AG04450 (cell line): Measurements from ENCODE around the gene POFUT2. TPM values are rescaled to one million over a fixed set of nuclear protein-coding genes. Genes with fewer than 3 reads are reported as not detected.

Source experiments
- CTCF ChIA-PET: fragments of 300-600, 350-600 bp; formaldehyde crosslinking; extraction: SDS; loops from one replicate; lab custom pipeline; 2022; ENCODE audit warnings: antibody characterized with exemption, inconsistent platforms; lab: Charles Lee
- POLR2A ChIA-PET: fragments of 350-600 bp; formaldehyde crosslinking; extraction: SDS; loops from one replicate; lab custom pipeline; 2021; ENCODE audit warnings: antibody characterized with exemption, inconsistent platforms; lab: Yijun Ruan, JAX
- DNase-seq: peaks from one replicate; pipeline ENCODE4 v3.0.0-alpha.2; 2011; ENCODE audit warnings: low read depth, low spot score
- H3K27ac ChIP-seq: one replicate; pipeline ENCODE4 v1.5.1; 2012; ENCODE audit warnings: low read depth, low read length, control low read depth
- H3K27me3 ChIP-seq: one replicate; pipeline ENCODE4 v1.6.0; 2012; ENCODE audit warnings: low read length; ENCODE audit not compliant: control insufficient read depth, insufficient read depth
- H3K4me3 ChIP-seq: 2 replicates; pipeline ENCODE4 v1.5.1; 2011; ENCODE audit warnings: mild to moderate bottlenecking, low read depth, low read length, control low read depth
- H3K9me3 ChIP-seq: 2 replicates; pipeline ENCODE4 v1.5.1; 2012; ENCODE audit warnings: low read length; ENCODE audit not compliant: control insufficient read depth, insufficient read depth
- polyA plus RNA-seq: library from polyadenylated mRNA; depleted of rRNA; stranded (reverse); fragments of >200 nt; gene quantifications from 2 replicates; pipeline ENCODE4 v1.2.3, GENCODE V29; 2011
- TF ChIP-seq, protein P1 (sequence below): IDR thresholded peaks from 2 replicates; pipeline ENCODE4 v1.5.1; 2011; ENCODE audit warnings: low read depth, low read length, control low read depth, inconsistent platforms

The POFUT2 gene
- polyA plus RNA-seq, 1 experiment, result 35.5 TPM

DNA sequence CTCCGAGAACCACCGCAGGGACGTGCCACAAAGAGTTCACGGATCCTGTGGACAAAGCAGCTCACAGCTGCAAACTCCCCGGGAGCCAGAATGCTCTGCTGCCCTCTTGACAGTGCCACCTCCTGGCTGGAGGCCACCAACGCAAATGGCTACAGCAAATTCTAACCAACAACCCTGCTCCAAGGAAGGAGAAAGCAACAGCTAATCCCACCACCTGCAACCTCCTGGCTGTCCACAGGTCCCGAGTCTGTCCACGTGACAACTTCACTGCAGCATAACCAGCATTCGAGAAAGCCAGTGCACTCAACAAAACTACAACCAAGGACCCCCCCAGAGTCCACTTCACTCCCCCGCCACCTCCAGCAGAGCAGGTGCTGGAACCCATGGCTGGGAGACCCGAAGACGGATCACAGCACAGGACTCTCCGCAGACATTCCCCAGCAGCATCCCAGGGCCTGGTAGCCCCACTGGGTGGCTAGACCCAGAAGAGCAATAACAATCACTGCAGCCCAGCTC, 17.3 kb downstream of the POFUT2 start:
- Histone ChIP-seq H3K4me3 (no peak overlapping the region), H3K9me3 (no peaks in the 10 kb centered on the region; the same call in 1 of the 2 replicates), H3K27ac (no peak overlapping the region), H3K27me3 (no peaks in the 10 kb centered on the region)
- no peak for DNase-seq
- POLR2A ChIA-PET, result no interaction called here
- CTCF ChIA-PET, result interaction anchor here (2.0 kb wide), 1 partner anchor 130 kb away, joined by 9 read pairs; no protein-coding TSS in a partner anchor
- TF ChIP-seq, protein P1, sequence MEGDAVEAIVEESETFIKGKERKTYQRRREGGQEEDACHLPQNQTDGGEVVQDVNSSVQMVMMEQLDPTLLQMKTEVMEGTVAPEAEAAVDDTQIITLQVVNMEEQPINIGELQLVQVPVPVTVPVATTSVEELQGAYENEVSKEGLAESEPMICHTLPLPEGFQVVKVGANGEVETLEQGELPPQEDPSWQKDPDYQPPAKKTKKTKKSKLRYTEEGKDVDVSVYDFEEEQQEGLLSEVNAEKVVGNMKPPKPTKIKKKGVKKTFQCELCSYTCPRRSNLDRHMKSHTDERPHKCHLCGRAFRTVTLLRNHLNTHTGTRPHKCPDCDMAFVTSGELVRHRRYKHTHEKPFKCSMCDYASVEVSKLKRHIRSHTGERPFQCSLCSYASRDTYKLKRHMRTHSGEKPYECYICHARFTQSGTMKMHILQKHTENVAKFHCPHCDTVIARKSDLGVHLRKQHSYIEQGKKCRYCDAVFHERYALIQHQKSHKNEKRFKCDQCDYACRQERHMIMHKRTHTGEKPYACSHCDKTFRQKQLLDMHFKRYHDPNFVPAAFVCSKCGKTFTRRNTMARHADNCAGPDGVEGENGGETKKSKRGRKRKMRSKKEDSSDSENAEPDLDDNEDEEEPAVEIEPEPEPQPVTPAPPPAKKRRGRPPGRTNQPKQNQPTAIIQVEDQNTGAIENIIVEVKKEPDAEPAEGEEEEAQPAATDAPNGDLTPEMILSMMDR, result no peak

DNA sequence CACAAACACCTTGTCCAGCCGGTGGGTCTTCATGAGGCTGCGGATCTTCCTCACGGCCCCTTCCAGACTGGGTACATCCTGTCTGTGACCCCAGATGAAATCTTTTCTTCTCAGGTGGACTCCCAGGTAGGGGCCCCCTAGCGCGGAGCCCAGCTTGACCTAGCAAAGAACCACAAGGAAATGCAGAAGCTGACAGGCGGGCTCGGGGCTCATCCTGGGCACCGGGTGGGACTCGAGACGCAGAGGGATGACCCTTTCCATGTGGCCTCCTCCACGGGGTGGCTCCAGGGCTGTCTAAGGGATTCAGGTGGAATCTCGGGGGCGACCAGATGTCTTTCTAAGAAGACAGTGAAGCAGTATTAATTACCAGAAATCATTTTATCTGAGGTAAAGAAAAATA, 17.8 kb downstream of the POFUT2 start:
- no peak for DNase-seq
- Histone ChIP-seq H3K9me3 (no peaks in the 10 kb centered on the region; the same call in 1 of the 2 replicates), H3K27me3 (no peaks in the 10 kb centered on the region), H3K27ac (no peak overlapping the region), H3K4me3 (no peak overlapping the region)
- TF ChIP-seq, protein P1, result no peak
- ChIA-PET POLR2A (no interaction called here), CTCF (interaction anchor here (0.5 kb wide), 1 partner anchor 50 kb away, joined by 3 read pairs; no protein-coding TSS in a partner anchor)

DNA sequence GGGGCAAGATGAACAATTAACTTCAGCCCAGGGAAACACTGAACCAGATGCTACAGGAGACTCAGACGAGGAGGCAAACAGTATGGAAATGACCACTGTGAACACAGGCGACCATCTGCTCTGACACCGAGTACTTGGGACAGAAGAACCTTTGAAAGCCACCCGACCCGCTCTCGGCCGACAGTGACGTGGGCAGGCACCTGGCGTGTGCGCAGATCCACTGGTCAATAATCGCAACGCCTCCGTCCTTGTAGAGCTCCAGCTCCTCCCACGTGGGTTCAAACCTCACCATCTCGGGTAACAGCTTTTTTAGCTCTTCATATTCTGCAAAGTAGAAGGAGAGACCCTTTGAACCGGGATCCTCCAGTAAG, 20.3 kb downstream of the POFUT2 start:
- Histone ChIP-seq H3K27ac (no peak overlapping the region), H3K4me3 (no peak overlapping the region), H3K9me3 (no peaks in the 10 kb centered on the region; the same call in 1 of the 2 replicates), H3K27me3 (no peaks in the 10 kb centered on the region)
- POLR2A ChIA-PET, result no interaction called here
- DNase-seq, result no peak
- CTCF ChIA-PET, result no interaction called here
- TF ChIP-seq, protein P1, result no peak

DNA sequence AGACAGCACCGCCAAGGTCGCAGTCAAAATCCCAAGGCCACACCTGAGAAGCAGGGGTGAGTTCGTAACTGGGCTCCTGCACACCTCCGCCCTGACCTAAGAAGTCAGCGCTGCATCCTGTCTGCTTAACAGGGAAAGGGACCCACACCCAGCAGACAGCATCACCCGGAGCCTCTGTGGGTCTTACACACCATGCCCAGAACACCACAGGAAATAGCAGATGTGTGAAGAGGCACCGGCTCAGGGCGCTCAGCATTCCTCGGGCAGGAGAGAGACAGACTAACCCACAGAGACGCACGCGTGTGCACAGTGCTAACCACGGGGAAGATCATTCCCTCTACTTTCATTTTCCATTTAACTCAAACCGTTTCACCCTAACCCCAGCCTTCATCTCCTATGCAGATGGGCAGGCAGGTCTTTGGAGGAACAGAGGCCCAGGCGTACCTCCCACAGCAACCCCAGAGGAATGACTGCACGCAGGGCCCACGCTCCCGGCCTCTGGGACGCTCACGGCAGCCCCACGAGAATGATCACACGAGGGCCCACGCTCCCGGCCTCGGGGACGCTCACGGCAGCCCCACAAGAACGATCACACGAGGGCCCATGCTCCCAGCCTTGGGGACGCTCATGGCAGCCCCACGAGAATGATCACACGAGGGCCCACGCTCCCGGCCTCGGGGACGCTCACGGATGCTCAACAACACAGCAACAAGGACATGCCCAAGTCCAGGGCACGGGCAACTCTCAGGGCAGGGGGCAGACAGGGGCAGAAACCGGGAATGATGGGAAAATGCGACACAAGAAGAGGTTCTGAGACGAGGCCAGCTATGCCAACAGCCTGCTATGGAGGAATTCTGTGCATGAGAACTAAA, 20.9 kb downstream of the POFUT2 start:
- POLR2A ChIA-PET, result no interaction called here
- TF ChIP-seq, protein P1, result no peak
- CTCF ChIA-PET, result no interaction called here
- H3K27me3 ChIP-seq, result no peaks in the 10 kb centered on the region
- DNase-seq, result no peak
- H3K27ac ChIP-seq, result no peak overlapping the region
- no peaks in the 10 kb centered on the region; the same call in 1 of the 2 replicates for H3K9me3 ChIP-seq
- no peak overlapping the region for H3K4me3 ChIP-seq
